GM12864 (cell line): ENCODE measurements around the gene GEMIN7.

Source experiments
- DNase-seq: peaks from one replicate; pipeline ENCODE4 v3.0.0-alpha.2; 2011; ENCODE audit warnings: low read depth
- H3K4me3 ChIP-seq: 2 replicates; pipeline ENCODE4 v1.5.1; 2011; ENCODE audit warnings: mild to moderate bottlenecking, low read depth, low read length, control low read depth
- CTCF ChIP-seq: IDR thresholded peaks from 2 replicates; pipeline ENCODE4 v1.5.1; 2011; ENCODE audit warnings: low read depth, mild to moderate bottlenecking, moderate library complexity, low read length, control low read depth, inconsistent platforms; ENCODE audit errors: missing control alignments

The GEMIN7 gene

GRCh38 chr19:45095496-45096413 lies 16.7 kb downstream of the GEMIN7 start:
- DNase-seq: no peak
- TF ChIP-seq CTCF: no peak
- no peak overlapping the region for H3K4me3 ChIP-seq

DNA sequence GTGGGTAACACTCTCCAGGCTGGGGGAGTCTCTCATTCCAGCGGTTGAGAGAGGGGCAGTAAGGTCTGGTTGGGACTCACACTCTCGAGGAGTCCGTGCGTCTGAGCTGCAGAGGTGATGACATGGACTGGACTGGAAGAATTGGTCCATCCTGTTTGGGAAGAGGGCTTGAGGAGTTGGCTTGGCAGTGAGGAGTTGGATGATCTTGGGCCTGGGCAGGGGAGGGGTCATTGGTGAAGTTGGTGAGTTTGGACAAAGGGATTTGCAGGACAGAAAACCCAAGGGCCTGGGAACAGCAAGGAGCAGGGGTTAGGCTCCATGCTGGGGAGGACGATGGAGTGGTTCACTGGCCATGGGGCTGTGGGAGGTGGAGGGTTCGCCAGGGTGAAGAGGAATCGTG lies 17.6 kb downstream of the GEMIN7 start:
- no peak for TF ChIP-seq CTCF
- no peak for DNase-seq
- H3K4me3 ChIP-seq: no peak overlapping the region

GRCh38 chr19:45097450-45097775 lies 18.4 kb downstream of the GEMIN7 start:
- no peak for DNase-seq
- H3K4me3 ChIP-seq: no peak overlapping the region
- TF ChIP-seq CTCF: no peak

DNA sequence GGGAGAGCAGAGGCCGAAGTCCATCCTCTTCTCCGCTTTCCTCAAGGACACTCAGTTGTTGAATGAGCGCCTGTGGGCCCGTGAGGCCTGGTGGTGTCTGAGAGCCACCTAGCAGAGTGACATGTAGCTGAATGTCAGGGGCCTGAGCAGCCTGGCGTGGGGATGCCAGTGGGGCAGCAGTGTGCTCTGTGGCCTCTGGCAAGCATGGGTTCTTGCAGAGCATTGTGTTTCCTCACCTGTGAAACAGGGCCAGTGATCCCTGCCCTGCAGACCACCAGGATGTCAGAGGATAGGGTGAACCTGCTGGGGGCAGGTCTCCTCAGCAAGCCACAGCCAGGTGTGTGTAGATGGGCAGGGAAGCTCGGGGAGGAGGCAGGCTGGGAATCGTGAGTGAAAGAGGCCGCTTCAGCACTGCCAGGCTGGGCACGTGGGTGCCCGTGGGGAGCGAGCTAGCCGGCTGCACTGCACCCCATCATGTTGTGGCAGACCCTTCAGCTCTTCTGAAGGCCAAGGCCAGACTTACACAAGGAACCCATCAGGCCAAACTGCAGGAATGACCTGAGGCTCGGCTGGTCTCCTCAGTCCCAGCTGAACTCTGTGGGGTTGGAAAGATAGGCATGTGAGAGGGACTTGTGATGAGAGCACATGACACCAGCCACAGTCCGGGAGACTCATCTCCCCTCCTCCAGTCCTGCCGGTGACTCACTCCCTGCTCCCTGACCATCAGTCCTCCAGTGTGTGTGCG lies 18.9 kb downstream of the GEMIN7 start:
- no peak for TF ChIP-seq CTCF
- H3K4me3 ChIP-seq: no peak overlapping the region
- DNase-seq: no peak

DNA sequence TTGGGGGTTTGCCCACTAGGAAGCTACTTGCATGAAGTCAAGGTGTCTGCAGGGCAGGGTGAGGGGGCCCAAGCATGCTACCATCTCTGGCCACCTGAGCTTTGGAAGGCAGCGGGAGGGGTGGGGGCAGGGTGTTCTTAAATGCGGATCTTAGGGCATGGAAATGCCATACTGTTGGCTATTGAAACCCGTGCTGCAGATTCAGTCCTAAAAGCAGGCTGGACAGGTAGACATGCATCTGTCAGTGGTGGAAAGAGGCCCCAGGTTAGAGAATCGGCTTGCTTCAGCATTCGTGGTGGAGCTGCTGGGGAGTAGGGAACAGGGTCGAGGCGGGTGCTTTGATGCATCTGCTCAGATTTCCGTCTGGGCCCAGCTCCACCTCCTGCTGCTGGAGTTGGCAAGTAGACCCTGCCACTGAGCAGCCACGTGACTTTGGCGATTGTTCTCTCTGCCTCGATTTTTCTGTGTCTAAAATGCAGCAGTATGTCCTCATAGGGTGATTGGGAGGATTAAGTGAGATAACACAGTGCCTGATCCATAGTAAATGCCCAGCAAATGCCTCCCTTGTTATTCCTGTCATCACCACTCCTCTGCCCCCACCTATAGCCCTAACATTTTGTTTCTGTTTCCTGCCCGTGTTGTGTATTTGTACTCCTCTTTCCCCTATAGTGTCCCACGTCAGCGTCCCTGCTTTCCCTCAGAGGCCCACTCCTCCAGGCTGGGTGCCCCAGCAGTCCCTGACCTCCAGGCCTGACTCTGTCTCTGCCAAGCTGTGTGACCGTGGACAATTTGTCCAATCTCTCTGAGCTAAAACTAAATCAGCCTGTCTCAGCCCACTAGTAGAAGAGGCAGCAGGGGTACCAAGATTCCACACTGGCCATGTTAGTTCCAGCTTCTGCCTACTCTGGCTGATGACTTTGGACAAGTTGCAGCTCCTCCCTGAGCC lies 19.7 kb downstream of the GEMIN7 start:
- no peak for DNase-seq
- H3K4me3 ChIP-seq: no peak overlapping the region

More for the DNA sequence above, 19.7 kb downstream of the GEMIN7 start:
- TF ChIP-seq CTCF: no peak
